T-helper 1 cell (primary cell): ENCODE measurements around the gene LSS.
"Not testable (repeated sequence)": the region's sequence is repeated elsewhere in the genome, so short reads cannot be mapped to it uniquely, and the experiment has no call there.

Source experiments
- DNase-seq, 5 donors: peaks; one replicate each; pipeline ENCODE4 v3.0.0-alpha.2; 2012 to 2020

Gene LSS

GRCh38 chr21:46205166-46205565 is 23.4 kb downstream of the LSS start:
- no peak for DNase-seq

DNA sequence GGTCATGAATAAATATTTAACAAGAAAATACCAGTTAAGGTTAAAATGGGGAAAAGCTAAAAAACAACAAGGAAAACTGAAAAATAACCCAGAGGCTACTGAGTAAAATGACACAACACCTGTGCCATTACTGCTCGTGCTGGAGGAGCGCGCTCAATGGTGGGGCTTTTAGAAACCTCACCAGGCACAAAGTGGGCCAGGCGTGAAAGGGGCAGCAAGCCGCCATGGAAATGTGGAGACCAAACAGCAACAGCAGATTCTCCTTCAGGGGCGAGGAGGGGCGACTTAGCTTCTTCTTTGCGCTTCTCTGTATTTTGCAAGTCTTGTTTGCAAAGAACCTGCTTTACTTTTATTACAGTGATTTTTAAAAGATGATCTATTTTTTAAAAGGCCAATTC is 25.4 kb downstream of the LSS start:
- no peak for DNase-seq

GRCh38 chr21:46202592-46203202 is 25.9 kb downstream of the LSS start:
- DNase-seq, result no peak

DNA sequence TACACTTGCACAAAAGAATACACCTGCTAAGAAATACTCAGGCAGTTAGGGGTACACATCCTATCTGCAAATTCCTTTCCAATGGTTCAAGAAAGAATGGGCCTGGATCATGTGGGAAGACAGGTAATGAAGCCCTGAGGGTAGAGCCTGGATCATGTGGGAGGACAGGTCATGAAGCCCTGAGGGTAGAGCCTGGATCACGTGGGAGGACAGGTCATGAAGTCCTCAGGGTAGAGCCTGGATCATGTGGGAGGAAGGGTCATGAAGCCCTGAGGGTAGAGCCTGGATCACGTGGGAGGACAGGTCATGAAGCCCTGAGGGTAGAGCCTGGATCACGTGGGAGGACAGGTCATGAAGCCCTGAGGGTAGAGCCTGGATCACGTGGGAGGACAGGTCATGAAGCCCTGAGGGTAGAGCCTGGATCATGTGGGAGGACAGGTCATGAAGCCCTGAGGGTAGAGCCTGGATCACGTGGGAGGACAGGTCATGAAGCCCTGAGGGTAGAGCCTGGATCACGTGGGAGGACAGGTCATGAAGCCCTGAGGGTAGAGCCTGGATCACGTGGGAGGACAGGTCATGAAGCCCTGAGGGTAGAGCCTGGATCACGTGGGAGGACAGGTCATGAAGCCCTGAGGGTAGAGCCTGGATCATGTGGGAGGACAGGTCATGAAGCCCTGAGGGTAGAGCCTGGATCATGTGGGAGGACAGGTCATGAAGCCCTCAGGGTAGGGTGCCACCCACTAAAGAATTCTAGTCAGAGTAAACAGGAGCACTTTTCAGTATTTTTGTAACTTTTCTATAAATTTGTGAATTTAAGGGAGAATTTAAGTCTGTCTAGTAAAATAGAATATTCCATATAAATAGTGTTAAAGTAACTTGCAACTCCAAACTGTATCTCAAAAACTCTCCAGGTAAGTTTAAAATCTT is 27.4 kb downstream of the LSS start:
- DNase-seq, result not testable (repeated sequence)

DNA sequence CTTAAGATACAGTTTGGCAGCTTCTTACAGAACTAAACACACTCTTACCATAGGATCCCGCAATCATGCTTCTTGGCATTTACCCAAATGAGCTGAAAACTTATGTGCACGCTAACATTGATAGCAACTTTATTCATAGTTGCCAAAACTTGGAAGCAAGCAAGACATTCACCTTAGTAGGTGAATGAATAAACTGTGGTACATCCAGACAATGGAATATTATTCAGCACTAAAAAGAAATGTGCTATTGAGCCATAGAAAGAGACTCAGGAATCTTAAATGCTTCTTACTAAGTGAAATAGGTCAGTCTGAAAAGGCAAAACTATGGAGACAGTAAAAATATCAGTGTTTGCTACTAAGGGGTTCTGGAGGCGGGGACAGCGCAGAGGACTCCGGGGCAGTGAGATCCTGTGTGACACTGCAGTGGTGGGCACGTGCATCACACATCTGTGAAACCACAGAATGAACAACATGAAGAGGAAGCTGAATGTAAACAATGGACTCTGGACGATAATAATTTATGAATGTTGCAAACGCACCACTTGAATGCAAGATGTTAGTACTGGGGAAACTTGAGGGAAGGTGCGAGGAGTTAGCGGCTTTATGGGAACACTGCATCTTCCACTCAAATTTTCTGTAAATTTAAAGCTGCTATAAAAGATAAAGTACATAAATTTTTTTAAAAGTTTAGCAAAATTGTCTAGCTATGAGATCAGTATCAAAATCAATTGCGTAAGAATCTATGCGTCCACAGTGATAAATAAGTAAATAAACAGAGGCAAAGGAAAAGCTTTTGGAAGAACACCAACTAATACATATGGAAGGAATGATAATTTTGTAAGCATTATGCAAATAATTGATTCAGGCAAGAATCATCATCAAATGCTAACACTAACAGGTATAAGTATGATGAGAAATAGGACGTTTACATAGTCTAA is 28.9 kb downstream of the LSS start:
- no peak for DNase-seq

GRCh38 chr21:46196733-46197132 is 31.8 kb downstream of the LSS start:
- DNase-seq, result no peak

- no peak for DNase-seq
Measured at GRCh38 chr21:46195595-46196195, 32.9 kb downstream of the LSS start.

DNA sequence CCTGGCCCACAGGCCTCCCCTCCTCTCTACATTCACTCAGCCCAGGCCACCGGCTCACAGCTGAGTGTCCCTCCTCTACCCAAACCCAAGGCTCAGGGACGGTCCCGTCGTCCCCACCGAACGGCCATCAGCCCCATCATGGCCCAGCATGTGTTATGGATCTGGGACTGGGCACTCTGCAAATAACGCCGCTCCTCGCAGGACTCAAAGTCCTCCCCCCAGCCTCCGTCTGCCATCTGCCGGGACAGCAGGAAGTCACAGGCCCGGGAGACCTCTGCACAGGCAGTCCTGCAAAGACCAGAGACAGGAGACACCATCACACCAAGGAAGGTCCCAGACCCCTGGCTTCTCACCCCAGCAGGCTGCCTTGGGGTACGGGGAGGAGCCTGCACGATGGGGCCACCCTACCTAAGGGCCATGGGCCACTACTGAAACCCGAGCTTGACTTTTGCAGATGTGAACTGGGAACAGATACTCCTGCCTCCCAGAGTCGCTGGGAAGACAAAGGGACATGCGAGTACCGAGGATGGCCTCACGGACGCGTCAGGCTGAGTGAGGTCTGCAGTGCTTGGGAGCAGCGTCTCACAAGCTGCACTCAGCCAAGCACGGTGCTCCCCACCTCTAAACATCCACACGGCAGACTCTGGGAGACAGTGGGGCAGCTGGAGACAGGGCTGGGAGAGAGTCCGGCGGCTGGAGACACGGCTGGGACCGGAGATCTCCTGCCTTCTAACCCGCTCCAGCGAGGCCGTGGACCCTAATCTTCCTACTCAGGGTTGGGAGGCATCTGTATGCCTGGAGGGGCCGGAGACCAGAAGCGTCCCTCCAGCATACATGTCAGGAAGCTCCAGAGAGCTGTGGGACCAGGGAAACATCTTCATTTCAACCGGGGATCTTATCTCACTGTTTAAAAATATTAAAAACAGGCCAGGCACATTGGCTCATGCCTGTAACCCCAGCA is 33.9 kb downstream of the LSS start:
- DNase-seq, result no peak

GRCh38 chr21:46193829-46194373 is 34.7 kb downstream of the LSS start:
- DNase-seq, result no peak

DNA sequence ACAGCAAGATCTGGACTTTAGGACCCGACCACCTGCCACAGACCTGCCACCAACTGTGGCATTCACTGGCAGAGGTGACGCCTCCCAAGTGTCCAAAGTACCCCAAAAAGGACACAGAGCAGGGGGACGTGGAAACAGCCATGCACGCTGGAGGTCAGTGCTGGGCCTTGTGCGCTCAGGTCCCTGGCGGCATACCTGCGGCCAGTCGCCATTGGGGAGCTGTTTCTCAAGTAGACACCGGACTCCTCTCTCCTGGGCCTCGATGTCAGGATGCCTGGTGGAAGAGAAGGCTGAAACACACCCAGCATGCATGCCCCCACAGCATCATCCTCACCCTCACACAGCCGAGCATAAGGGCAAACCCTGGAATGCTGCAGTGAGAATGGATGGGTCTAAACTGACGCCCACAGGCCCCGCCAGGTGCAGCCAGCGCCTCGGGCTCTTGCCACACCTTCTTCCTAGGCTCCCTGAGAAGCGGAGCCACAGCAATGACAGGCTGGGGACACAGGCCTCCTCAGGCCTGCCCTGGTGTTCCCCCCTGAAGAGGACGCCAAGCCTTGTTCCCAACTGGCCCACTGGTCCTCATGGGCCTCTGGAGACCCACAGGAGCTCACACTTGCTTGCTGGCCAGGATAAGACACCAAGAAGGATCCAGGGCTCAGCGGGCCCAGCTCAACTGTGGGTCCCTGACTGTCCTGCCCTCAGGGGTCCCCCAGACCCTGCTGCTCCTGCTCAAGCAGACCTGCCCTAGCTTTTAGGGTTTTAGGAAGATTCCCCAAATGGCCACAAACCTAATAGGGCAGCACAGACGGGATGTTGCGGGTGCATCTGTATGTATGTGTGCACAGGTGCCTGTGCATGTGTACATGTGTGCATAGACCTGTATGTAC is 36.6 kb downstream of the LSS start:
- no peak for DNase-seq

DNA sequence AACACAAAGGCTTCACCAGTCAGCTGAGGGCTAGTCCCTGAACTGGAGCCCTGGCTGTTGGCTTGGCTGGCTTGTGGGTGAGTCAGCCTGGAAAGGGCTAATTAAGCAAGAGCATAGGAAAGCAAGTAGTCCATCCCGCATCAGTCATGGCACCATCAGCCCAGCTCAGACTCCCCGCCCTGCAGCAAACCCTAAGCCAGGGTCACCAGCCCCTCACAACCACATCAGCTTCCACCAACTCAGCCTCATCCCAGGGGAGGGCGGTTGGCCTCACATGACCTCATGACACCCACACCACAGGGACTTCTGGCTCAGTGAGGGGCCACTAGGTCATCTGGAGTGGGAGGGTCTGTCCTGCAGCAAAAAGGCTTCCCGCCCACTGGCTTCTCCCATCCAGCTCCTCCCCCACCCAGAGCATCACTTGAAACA is 37.3 kb downstream of the LSS start:
- no peak for DNase-seq

DNA sequence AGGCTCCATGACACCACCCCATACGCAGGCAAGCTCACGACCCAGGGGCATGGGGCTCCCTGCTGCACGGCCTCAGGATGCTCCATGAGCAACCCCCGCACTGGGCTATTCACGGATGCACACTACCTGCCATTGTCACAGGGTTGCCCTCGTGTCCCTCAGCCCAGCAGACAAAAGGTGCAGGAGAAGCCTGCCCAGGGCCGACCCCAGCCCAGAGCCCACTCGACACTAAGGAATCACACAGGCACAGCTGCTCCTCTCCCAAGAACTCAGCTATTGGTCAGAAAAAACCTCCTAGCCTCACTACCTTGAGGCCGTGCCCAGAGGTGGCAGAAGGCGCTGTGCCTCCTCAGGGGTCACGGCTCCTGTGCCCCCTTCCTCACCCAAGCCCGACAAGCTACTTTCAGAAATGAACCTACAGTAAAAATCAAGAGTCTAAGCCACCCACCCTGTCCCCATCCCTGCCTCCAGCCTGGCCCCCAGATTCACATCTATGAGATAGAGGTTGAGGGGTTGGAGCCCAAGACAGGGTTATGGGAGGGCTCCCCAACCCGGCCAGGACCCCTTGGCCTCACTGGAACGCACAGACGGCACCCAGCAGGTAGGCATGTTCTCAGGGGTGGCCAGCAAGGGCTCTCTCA is 38.0 kb downstream of the LSS start:
- no peak for DNase-seq

- no peak for DNase-seq
Measured at GRCh38 chr21:46189959-46190490, 38.5 kb downstream of the LSS start.

DNA sequence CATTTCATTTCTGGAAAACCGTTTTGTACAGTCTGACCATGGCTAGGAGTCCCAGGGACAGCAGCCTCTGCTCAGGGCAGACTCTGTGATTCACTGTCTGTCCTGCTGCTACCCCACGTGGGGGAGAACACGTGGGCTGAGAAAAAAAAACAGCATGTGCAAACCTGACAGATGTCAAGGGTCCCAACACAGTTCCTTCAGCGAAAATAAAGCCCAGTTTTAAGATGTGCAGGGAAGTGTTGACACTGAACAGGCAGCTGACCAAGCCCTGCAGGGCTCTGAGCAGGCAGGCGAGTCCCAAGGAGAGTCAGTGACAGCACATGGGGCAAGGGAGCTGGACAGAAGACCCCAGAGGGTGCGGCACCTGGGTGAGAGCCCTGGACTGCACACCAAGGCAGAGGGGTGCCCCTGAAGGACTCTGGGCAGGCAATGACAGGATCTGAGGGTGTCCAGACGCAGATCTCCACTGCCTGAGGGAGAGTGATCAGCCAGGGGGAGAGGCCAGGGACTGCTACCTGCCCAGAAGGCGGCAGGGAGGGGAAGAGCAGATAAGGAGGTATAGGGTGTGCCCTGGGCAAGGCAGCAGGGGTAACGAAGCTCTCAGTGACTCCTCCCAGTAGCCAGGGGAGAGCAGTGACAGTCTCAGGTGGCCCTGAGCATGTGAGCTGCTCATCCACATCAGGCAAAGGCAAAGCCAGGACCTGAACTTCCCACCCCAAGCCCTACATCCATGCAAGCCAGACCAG is 39.2 kb downstream of the LSS start:
- DNase-seq, result no peak

GRCh38 chr21:46188226-46189212 is 40.1 kb downstream of the LSS start:
- no peak for DNase-seq

- DNase-seq, result no peak
Measured at GRCh38 chr21:46187814-46188213, 40.8 kb downstream of the LSS start.

DNA sequence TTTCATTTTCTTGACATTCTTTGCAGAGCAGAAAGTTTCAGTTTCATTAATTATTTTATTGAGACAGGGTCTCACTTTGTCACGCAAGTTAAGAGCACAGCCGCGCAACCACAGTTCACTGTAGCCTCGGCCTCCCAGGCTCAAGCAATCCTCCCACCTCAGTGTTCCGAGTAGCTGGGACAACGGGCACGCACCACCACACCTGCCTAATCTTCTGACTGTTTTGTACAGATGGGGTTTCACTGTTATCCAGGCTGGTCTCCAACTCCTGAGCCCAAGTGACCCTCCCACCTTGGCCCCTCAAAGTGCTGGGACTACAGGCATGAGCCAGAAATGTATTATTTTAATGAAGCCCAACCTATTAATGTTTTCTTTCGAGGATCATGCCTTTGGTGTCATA is 41.3 kb downstream of the LSS start:
- DNase-seq, result no peak
